ENCODE data around the gene POLG2.

Gene POLG2

DNA sequence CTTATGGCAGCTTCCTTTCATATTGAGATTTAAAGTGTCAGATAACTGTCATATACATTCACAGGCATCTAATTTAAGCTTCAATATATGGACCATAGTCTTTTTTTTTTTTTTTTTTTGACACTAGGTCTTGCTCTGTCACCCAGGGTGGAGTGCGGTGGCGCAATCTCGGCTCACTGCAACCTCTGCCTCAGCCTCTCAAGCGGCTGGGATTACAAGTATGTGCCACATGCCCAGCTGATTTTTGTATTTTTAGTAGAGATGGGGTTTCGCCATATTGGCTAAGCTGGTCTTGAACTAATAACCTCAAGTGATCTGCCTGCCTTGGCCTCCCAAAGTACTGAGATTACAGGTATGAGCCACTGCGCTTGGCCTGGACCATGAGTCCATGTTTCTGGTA is 23.5 kb upstream of the POLG2 start:
- TF ChIP-seq, protein P1, sequence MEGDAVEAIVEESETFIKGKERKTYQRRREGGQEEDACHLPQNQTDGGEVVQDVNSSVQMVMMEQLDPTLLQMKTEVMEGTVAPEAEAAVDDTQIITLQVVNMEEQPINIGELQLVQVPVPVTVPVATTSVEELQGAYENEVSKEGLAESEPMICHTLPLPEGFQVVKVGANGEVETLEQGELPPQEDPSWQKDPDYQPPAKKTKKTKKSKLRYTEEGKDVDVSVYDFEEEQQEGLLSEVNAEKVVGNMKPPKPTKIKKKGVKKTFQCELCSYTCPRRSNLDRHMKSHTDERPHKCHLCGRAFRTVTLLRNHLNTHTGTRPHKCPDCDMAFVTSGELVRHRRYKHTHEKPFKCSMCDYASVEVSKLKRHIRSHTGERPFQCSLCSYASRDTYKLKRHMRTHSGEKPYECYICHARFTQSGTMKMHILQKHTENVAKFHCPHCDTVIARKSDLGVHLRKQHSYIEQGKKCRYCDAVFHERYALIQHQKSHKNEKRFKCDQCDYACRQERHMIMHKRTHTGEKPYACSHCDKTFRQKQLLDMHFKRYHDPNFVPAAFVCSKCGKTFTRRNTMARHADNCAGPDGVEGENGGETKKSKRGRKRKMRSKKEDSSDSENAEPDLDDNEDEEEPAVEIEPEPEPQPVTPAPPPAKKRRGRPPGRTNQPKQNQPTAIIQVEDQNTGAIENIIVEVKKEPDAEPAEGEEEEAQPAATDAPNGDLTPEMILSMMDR (IDR thresholded peaks at IDR 0.05; ENCODE audit: low read depth, low read length) = no peak
- H3K4me3 ChIP-seq (ENCODE audit: low read depth, low read length) = no peak overlapping the region

DNA sequence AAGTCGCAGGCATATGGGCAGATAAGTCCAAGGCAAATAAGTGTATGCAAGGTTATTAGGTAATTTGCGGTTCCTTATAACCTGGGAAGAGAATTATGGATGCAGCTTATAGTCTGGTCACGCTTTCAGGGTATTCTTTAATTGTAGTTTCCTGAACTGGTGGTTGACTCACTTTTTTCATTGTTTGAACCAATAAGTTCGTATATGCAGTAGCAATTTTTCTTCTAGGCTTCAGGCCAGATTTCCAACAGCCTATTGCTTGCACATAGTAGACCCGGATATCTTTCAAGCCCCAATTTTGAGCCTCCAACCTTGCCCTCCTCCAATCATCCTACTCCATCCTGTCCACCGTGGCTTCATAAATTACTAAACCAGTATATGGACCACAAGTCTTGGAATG is 22.7 kb upstream of the POLG2 start:
- no peak overlapping the region for H3K4me3 ChIP-seq (ENCODE audit: low read depth, low read length)
- TF ChIP-seq, protein P1 (IDR thresholded peaks at IDR 0.05; ENCODE audit: low read depth, low read length) = no peak

DNA sequence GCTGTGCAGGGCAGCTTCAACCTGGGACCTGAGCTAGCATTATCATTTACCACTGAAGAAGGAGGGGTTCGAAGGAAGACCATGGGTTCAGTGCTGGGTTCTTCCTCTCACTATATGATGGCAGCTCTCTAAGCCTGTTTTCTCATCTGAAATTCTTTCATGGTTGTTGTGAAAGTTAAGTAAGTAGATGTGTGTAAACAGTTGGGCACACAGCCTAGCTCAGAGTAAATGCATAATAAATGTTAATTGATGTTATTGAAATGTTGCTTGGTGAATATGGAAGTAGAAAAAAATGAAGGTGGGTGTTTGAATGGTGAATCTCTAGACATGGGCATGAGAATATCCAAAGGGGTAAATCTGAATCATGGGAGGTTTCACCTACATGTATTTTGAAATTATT is 19.0 kb upstream of the POLG2 start:
- TF ChIP-seq, protein P1 (IDR thresholded peaks at IDR 0.05; ENCODE audit: low read depth, low read length) = no peak
- no peak overlapping the region for H3K4me3 ChIP-seq (ENCODE audit: low read depth, low read length)

DNA sequence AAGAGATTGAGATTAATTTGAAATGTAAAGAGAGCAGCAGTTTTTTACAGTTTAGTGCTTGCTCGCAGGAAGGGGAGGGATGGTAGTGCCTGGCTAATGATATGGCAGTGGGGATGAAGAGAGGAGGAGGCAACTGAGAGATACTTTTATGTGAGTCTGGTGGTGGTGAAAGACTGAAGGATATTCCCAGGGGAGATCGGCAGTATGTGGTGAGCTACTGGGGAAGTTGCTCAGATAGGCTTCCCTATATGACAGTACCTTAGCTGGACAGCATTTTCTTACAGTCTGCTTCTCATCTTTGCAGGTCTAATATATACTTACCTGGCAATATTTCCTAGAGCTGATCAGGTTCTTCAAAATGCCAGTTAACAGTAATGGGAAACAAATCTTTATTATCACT is 18.6 kb upstream of the POLG2 start:
- TF ChIP-seq, protein P1 (IDR thresholded peaks at IDR 0.05; ENCODE audit: low read depth, low read length) = no peak
- no peak overlapping the region for H3K4me3 ChIP-seq (ENCODE audit: low read depth, low read length)

DNA sequence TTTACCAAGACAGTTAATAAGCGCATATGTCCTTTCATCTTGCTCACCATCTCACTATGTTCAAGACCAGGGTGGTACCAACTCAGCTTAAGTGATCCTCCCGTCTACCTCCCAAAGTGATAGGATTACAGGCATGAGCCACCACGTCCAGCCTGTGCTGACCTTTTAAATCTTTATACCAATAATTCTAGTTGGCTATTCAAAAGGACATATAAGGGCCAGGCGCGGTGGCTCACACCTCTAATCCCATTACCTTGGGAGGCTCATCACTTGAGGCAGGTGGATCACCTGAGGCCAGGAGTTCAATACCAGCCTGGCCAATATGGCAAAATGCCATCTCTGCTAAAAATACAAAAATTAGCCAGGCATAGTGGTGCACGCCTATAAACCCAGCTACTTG is 12.3 kb upstream of the POLG2 start:
- TF ChIP-seq, protein P1 (IDR thresholded peaks at IDR 0.05; ENCODE audit: low read depth, low read length) = no peak
- H3K4me3 ChIP-seq (ENCODE audit: low read depth, low read length) = no peak overlapping the region

DNA sequence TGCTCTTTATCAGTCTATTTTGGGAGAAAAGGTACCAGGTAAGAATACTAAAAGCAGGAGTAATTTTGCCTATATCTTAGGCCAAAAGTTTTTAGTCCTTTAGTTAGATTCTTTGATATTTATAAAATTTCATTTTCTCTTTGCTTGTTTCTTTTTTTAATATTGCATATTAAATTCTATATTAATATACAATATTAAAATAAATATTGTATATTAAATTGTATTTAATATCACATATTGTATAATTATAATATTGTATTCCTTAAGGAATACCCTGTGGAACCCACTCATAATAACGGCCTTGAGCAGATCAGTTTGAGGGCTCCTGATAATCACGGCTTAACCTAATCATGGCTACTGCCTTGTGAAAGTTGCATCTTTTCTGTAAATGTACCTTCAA is 11.8 kb upstream of the POLG2 start:
- peak overlapping the region; percentile 97 for H3K4me3 ChIP-seq (ENCODE audit: low read depth, low read length)
- TF ChIP-seq, protein P1 (IDR thresholded peaks at IDR 0.05; ENCODE audit: low read depth, low read length) = no peak

DNA sequence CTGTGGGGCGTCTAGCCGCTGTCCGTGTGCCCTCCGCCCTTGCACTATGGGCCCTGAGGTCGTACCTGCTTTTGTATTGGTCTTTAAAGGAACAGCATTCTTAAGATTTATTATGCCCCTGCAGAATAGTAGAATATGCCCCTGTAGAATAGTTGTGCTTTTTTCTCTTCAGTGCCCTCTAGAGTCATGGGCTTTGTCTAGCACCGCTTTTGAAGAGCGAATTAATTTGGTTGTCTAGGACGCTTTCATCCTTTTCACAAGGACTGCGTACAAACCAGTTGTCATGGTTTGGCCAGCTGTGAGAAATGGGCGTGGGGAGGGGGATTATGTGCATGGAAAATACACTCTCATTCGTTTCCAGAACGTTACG is 10.5 kb upstream of the POLG2 start:
- TF ChIP-seq, protein P1 (IDR thresholded peaks at IDR 0.05; ENCODE audit: low read depth, low read length) = peak; percentile 13; the same call in 1 of the 2 replicates
- peak overlapping the region; percentile 97 for H3K4me3 ChIP-seq (ENCODE audit: low read depth, low read length)
